ENCODE data around the gene ARMC2.

The ARMC2 gene

DNA sequence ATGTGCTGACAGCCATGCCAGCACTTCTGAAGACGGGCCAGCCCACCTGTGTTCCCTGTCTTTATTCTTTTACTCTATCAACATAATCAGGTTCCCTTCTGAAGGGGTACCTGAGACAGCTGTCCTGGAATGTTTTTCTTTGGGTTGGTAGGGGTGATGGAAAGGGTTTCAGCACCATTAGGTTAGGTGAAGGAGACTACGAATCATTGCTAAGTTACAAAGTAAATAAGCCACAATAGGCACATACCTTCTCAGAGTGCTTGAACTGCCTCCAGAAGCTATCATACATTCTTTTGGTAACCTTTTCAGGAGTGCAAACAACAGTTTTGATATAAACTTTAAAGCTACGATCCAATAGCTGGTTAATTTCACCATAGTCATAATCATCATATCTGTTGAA, 140.1 kb downstream of the ARMC2 start:
- DNase-seq (ENCODE audit: low spot score), result no peak

DNA sequence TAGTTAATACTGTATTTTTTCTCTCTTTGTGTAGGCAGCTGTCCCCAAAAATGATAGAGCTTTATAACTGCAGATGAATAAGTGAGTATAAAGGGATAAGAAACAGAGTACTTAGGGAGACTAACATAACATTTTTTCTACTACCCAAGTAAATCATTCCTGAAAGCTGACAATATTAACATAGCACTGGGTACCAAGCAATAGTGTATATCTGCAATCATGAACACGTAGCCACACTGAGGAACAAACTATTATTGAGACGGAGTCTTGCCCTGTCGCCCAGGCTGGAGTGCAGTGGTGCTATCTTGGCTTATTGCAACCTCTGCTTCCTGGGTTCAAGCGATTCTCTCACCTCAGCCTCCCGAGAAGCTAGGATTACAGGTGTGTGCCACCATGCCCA, 140.5 kb downstream of the ARMC2 start:
- DNase-seq (ENCODE audit: low spot score), result no peak

DNA sequence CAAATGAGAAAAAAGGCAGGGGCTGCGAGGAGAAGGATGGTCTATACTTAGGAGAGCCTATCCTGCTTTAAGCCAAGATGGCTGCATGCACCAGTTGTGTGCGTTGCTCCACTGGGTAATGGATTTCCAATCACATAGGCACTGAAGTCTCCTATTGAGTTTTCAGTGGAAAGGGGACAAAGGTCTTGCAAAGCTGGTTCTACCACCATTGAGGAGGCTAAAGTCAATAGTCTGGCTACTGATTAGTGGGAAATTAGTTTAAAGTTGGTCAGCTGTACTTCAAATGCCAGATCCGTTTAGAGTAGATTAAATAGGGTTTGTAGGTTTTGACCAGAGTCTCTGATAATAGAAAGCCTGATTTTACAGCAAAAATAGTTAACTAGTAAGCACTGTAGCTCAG, 141.5 kb downstream of the ARMC2 start:
- no peak for DNase-seq (ENCODE audit: low spot score)

DNA sequence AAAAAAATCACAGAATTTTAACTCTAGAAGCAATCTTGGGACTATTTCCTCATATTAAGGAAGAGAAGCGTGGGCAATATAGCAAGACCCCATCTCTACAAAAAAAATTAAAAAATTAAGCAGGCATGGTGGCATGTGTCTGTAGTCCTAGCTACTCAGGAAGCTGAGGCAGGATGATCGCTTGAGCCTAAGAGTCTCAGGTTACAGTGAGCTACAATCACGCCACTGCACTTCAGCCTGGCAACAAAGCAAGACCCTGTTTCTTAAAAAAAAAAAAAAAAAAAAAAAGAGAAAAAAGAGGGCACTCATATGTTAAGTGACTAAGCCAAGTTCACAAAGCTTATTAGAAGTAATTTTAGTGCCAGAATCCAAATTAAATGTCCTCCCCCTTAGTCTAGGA, 145.7 kb downstream of the ARMC2 start:
- no peak for DNase-seq (ENCODE audit: low spot score)

DNA sequence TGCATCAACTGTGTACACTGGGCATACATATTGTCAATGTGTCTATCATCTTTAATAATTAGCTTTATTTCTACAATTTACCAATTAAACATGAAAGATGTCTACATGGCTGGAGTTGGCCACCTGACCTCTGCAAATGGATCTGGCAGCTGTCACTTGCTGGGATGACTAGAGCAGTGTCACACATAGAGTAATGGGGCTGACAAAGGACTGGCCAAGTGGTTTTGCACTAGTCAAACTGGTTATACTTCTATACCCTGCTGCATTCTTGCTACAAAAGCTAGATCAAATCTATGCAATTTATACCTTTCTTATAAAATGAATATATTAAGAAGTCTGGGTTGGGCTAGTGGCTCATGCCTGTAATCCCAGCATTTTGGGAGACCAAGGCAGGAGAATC, 147.1 kb downstream of the ARMC2 start:
- no peak for DNase-seq (ENCODE audit: low spot score)

DNA sequence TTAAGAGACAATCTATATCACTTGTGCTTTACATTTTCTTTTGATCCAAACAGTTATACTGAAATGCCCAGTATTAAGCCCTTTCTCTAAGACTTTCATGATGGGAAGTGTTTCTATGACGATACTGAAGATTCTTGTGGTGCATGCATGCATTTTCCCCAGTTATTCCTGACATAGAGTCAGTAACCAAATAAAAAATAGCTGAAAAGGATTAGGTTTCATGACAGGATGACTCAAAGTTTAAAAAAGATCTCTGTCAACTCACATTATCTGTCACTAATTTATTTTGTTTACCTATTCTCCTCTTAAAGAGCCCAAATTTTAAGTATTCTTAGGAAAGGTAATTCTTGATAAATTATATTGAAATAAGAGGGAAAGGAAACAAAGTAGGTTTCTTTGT, 148.0 kb downstream of the ARMC2 start:
- no peak for DNase-seq (ENCODE audit: low spot score)

DNA sequence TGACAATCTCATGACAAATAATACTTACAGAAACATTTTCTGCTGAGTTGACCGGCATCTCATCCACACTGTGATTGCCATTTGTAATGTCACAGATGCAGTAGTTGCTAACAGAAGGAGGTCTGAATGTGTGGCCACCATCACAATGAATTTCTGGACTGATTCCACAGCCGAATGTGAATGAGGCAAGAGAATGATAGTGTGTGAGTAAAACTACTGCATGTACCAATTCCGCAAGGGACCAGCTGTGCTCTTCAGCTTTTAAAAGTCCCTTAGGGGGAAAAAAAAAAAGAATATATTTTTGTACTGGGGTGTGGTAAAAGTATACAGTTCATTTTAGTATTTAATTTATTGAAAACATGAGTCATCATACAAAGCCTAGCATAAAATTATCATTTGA, 150.3 kb downstream of the ARMC2 start:
- no peak for DNase-seq (ENCODE audit: low spot score)

DNA sequence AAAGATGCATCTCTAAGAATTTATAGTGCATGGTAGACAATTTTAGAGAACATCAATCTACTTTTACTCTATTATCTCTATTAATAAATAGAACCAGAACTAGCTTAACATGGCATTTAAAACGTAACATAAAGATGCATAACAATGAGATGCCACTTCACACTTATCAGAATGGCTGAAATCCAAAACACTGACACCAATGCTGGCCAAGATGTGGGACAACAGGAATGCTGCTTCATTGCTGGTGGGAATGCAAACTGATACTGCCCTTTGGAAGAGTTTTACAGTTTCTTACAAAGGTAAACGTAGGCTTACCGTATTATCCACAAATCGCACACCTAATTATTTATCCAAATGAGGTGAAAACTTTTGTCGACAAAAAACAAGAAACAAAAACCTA, 151.2 kb downstream of the ARMC2 start:
- no peak for DNase-seq (ENCODE audit: low spot score)

DNA sequence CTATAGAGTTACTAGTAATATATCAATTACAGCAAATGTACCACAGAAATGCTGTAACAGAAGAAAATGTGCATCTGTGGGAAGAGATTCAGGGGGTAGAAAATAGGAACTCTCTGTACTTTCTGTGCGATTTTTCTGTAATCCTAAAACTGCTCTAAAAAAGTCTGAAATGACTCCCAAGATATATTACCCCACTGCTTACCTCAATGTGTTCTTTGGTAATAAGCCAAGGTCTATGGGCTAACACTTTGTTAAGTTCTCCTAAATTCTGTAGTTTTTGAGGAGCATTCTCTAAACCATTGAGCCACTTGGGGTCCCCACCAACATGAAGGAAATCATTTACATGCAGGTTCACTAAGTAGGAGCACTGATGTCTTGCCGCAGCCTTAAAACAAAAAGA, 152.1 kb downstream of the ARMC2 start:
- no peak for DNase-seq (ENCODE audit: low spot score)

DNA sequence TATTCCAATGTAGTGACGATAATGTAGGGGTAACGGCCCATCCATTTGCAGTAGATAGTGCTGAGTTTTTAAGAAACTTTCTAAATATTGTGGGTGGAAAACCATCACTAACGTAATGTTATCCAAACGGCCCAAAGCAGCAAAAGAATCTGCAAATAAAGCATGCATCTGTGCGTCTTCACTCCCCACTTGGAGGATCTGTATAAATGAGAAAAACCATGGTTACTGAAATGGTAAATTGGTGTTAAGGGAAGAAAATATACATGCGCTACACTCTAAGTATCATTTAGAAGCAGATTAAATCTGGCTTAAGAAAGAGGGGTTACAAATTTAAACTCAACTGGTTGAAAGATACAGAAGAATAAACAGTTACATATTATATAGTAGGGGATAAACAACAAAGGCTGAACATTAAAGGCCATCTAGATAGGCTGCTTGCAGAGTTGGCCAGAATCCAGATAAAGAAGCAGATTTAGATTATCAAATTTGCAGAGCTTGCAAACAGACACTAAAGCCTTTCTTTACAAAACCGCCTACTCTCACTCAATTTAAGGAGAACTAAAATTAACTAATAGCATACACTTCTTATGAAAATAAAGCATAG, 153.2 kb downstream of the ARMC2 start:
- no peak for DNase-seq (ENCODE audit: low spot score)

DNA sequence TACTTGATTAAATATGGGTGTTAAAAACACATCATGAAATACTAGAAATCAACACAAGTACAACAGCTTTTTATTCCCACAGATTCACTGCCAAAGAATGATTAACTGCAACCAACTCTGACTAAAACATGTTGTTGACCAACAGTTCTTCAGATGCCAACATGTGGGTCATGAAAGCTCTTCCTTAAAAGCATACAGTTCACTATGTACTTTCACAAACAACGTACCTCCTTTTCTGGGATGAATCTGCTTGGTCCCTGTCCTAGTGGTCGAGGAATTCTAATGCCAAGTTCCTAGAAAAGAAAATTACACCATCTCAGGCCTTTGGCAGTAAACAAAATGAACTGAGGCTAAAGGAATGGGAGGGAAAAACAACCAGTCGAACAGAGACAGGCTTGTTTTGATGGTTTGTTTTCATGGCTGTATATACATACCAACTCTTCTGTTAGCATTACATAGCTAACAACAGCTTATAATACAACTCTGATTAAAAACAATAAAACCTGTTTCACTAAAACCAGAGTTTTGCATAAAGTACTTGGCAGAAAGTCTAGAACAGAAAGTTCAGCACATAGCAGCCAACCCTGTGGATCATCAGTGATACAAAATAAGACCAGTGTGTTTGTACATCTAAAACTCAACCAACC, 154.0 kb downstream of the ARMC2 start:
- DNase-seq (ENCODE audit: low spot score), result no peak

DNA sequence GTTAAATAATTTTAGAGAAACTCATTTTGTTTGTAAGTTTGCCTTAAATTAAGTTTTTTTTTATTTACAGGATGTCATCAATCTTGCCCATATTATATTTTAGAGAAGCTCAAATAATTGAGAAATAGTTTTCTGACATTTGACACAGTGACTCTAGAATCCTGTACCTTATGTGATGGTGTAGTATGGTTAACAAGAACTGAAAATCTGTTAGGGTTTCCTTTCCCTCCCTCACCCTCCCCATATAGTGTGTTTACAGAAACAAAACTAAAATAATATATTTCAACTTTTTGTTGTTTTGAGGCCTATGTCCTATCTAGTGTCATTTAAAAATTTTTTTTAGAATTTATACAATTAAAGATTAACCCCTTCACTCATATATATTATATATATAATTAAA, 154.7 kb downstream of the ARMC2 start:
- DNase-seq (ENCODE audit: low spot score), result no peak

DNA sequence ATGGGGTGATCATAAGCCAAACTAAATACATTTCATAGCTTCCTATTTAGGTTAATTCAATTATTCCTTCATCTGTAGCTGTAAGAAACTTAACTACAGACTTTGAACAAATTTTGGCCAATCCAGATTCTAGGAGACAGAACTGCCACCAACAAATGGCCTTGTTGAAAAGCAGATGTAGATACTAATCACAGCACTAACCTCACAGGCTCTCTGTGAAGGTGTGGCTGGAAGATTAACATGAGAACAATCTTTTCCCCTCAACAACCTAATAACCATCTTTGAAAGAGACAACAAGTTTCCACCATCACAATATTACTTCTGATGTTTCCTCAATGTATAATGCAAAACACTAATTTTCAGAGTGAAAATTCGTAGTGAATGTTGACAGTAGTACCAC, 158.6 kb downstream of the ARMC2 start:
- no peak for DNase-seq (ENCODE audit: low spot score)

DNA sequence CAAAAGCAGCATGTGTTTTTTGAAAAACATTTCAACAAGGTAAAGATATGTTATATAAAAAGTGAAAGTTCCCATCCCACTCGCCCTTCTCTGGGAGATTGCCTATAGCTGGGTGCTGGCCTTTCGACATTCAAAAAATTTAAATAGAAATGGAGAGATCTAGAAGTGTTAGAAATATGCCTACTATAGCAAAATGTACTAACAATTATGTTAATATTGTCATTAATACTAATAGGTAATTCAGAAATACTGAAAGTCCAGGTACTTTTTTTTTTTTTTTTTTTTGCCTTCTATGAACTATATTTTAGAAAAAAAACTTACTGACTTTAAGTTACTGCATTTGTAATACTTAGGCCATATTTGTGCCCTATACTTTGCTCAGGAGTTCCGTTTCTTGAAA, 159.3 kb downstream of the ARMC2 start:
- no peak for DNase-seq (ENCODE audit: low spot score)

DNA sequence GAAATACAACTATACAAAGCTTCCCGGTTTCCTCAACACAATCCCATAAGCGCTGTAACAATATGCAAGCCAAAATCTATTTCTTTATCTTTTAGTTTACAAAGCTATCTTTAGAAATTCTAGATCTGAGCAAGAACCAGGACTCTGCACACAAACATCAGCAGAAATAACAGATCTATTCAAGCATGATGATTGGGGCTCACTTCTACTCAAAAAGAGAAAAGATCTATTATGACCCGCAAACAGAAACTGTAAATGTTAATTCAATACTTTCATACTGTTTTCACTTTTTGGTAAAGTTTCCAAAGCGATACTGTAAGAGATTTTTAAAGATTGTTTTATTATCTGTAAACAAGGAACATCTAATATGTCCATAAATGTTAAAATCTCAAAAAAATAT, 159.8 kb downstream of the ARMC2 start:
- DNase-seq (ENCODE audit: low spot score), result no peak

DNA sequence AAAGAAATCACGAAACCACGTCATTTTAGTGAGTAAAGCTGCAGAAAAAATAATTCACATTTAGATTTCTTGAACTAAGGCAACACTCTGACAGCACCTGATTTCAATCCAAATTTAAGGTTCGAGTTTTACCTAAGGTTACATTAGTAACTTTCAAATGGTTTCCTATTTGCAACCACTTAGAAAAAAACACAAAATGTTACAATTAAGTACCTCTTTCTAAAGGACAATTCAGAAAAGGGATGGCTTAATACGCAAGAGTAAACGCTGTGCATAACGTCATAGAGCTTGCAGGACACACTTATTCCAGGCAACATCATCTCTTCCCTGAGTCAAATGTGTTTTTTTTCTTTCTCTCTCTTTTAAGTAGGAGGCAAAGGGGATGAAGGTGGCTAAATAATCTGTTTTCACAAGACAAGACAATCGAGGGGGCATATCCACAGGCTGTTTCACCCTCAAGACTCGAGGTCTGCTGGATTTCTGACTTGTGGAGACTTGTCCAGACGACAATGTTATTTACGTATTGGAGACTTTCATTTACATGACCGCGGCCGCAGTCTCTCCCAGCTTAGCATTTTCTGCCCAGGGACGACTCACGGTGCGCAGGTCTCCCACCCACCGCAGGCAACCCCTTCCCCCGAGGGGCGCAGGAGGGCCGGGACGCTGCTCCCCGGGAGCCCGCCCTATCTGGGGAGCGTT, 160.5 kb downstream of the ARMC2 start:
- peak; percentile 22 for DNase-seq (ENCODE audit: low spot score)

DNA sequence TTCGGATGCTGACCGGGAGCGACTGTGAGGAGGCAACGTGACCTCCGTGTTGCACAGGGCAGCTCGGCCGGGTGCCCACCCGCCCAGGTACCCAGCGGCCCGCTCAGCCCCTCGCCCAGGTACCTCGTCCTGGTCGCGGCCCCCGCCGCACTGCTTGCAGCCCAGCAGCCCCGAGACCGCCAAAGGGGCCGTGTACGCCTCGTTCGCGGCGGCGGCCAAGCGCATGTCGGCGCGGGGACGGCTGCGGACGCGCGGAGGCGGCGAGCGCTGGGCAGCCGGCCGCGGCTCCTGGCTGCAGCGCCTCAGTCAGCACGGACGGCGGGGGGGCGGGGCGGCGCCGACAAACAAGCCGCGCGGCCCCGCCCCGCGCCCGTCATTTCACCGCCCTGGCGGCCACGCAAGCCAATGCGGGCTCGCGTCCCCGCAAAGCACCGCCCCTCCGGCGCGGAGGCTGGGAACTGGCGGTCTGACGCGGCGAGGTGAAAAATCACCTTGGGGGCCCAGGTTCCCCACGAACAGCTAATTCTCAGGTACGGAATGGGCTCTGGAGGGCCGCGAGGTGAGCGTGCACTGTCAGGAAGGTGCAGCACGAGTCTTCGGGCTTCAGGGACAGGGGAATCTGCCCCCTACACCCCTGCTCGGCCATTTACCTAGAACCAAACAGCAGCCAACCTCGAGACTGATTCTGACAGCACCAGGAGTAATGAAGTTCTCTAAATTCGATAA, 161.2 kb downstream of the ARMC2 start:
- peak; percentile 91 for DNase-seq (ENCODE audit: low spot score)

DNA sequence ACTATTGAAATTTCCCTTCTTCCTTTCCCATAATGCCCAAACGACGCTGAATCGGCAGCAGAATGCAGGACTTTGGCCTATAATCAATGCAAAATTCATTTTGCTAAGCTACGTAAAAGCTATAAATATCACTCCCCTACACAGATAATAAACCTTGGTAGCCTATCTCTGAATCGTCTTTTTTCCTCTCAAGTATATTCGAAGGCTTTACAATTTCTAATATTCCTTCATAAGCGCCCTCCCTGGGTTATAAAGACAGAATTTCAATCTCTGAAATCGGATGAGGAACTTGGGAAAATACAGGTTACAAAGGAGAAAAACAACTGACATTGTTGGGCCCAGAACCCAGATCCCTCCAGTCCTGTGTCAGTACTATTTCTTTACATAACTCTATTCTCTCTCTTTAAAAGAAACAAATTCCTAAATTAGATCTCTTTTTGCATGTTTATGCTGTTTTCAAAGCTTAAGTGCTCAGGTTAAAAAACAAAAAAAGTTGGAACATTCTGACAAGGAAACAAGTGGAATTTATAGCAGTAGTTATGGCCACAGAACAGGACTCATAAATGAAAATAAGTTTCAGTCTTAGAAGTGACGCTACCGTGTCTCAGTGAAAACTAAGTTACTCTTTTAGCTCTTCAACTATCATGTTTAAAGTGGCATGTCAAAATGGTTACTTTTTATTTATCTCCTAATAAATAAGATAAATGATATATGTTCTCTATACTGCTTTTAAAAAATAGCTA, 161.9 kb downstream of the ARMC2 start:
- no peak for DNase-seq (ENCODE audit: low spot score)

DNA sequence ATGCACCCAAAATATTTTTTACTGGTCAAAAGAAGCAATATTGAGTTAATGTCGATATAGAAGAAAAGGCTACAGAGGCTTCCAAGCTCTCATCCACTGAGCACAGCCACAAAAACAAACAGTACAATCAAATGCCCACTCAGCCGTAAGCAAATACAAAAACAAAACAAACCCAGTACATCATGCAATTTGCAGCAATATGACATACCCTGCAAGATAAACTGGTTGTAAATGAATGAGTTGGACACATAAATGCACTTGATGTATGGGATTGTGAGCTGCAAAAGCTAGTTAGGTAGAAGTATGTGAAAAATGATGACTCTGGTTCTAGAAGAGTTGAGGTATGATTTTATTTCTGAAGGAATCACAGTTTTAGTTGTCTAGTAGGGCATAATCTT, 162.5 kb downstream of the ARMC2 start:
- DNase-seq (ENCODE audit: low spot score), result no peak

DNA sequence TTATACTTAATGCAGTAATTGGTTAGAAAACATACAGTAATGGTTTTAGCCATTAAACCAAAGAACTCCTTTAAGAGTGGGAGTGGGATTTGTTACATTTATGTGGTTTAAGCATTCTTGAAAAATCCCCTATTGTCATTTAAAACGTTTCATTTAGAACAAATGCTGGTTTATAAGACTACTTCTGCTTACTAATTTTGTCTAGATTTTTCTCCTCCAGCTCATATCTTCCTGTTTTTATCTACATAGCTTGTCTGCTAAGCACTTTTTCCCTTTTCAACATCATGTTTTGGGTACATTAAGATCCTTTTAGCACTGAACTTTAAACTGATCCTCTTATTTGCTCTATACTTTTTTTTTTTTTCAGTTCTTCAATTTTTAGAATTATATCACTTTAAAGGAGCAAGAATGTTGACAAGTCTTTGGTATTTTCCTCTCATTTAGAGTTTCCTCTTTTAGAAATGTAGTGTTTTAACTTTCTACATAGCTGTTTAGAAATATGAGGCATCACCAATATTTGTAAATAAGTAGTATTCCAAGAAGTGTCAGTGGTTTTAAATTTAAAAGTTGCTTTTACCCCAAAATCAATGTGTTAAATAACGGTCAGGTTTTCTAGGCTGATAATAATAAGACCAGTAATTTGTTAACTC, 165.6 kb downstream of the ARMC2 start:
- no peak for DNase-seq (ENCODE audit: low spot score)

DNA sequence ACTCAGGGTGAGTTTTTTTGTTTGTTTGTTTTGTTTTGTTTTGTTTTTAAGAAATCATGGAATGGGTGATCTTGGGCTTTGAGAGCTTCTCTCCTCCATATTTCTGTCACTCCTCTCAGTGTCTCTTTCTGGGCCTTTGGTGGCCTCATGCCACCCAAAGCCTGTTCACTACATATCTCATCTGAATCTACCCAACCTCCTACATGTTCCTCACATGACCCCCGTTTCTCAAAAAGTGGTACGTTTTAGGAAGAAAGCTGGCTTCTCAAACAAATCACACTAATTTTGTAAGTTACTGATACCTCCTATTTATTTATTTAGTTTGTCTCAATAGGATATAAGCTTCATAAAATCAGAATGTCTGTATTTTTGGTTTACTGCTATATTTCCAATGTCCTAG, 166.4 kb downstream of the ARMC2 start:
- DNase-seq (ENCODE audit: low spot score), result no peak

DNA sequence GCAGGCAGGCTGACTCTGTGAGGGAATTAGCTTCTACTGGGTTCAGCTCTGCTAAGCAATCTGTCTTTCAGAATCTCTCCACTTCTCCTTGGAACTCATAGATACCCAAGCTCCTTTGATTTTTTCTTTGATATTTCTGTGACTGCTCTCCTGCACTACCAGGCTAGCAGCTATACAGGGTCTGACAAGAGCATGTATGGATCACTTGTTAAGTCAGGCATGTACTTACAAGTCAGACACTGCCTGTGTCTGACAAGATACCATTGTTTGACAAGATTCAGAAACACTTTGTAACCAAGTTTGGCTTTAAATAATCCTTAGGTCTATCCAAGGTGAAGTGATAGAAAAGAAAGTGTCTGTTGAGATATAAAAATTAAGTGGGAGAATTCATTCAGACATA, 167.0 kb downstream of the ARMC2 start:
- DNase-seq (ENCODE audit: low spot score), result no peak
